KOPT-K1 (cell line): ENCODE results near the gene CPT1B.
A peak's percentile ranks its signal among the peaks of the same experiment; 100 is the strongest.

Source experiments
- H3K27ac ChIP-seq: fragments of 200-600 bp; sonication (generic); 2 replicates; pipeline ENCODE4 v1.5.1; 2016; ENCODE audit warnings: antibody characterized with exemption, mild to moderate bottlenecking, low read depth, low read length; ENCODE audit not compliant: poor library complexity, severe bottlenecking
- H3K36me3 ChIP-seq: fragments of 200-600 bp; sonication (generic); 2 replicates; pipeline ENCODE4 v1.5.1; 2017; ENCODE audit warnings: antibody characterized with exemption, mild to moderate bottlenecking, low read length, moderate library complexity; ENCODE audit not compliant: insufficient read depth
- H3K9me3 ChIP-seq: fragments of 200-600 bp; sonication (generic); 2 replicates; pipeline ENCODE4 v1.5.1; 2017; ENCODE audit warnings: antibody characterized with exemption, low read length, mild to moderate bottlenecking; ENCODE audit not compliant: insufficient read depth, poor library complexity, severe bottlenecking

CPT1B gene

GRCh38 chr22:50528682-50529415 is 49.4 kb downstream of the CPT1B start:
- Histone ChIP-seq H3K36me3 (peaks cover 8% of the 10 kb centered on the region), H3K9me3 (peaks cover 10% of the 10 kb centered on the region), H3K27ac (no peak overlapping the region)

GRCh38 chr22:50527921-50528681 is 50.1 kb downstream of the CPT1B start:
- H3K36me3 ChIP-seq, result peaks cover 15% of the 10 kb centered on the region
- no peak overlapping the region for H3K27ac ChIP-seq
- H3K9me3 ChIP-seq, result peaks cover 10% of the 10 kb centered on the region

- Histone ChIP-seq H3K36me3 (peaks cover 25% of the 10 kb centered on the region), H3K9me3 (peaks cover 10% of the 10 kb centered on the region), H3K27ac (peak overlapping the region; percentile 93)
Observed at GRCh38 chr22:50526834-50527801, 51.1 kb downstream of the CPT1B start.

- peaks cover 34% of the 10 kb centered on the region for H3K36me3 ChIP-seq
- peak overlapping the region; percentile 93 for H3K27ac ChIP-seq
- H3K9me3 ChIP-seq, result peaks cover 8% of the 10 kb centered on the region
Observed at GRCh38 chr22:50526108-50526833, 52.0 kb downstream of the CPT1B start.

GRCh38 chr22:50525858-50526107 is 52.4 kb downstream of the CPT1B start:
- Histone ChIP-seq H3K36me3 (peaks cover 39% of the 10 kb centered on the region), H3K9me3 (peaks cover 3% of the 10 kb centered on the region), H3K27ac (peak overlapping the region; percentile 93)

- H3K36me3 ChIP-seq, result peaks cover 44% of the 10 kb centered on the region
- peak within 1 kb of the TSS; percentile 93 for H3K27ac ChIP-seq
- H3K9me3 ChIP-seq, result no peaks in the 10 kb centered on the region
Observed at GRCh38 chr22:50525104-50525857, 52.9 kb downstream of the CPT1B start, which contains the start of gene SCO2. Gene SCO2 (minus strand): TSS chr22:50525598. CDS start chr22:50524411, 1,187 bp downstream.

- Histone ChIP-seq H3K9me3 (no peaks in the 10 kb centered on the region), H3K36me3 (peaks cover 47% of the 10 kb centered on the region), H3K27ac (peak overlapping the region; percentile 93)
Observed at GRCh38 chr22:50524676-50525103, 53.5 kb downstream of the CPT1B start.

- Histone ChIP-seq H3K9me3 (no peaks in the 10 kb centered on the region), H3K27ac (peak overlapping the region; percentile 93), H3K36me3 (peaks cover 54% of the 10 kb centered on the region)
Observed at GRCh38 chr22:50523806-50524675, 54.2 kb downstream of the CPT1B start.

GRCh38 chr22:50523458-50523805 is 54.8 kb downstream of the CPT1B start:
- Histone ChIP-seq H3K27ac (no peak overlapping the region), H3K36me3 (peaks cover 60% of the 10 kb centered on the region)

GRCh38 chr22:50522806-50523438 is 55.3 kb downstream of the CPT1B start:
- Histone ChIP-seq H3K27ac (no peak overlapping the region), H3K9me3 (no peaks in the 10 kb centered on the region), H3K36me3 (peaks cover 65% of the 10 kb centered on the region)

More at GRCh38 chr22:50523458-50523805, 54.8 kb downstream of the CPT1B start:
- no peaks in the 10 kb centered on the region for H3K9me3 ChIP-seq

GRCh38 chr22:50522208-50522805 is 55.9 kb downstream of the CPT1B start:
- H3K9me3 ChIP-seq, result no peaks in the 10 kb centered on the region
- peaks cover 71% of the 10 kb centered on the region for H3K36me3 ChIP-seq
- no peak overlapping the region for H3K27ac ChIP-seq

GRCh38 chr22:50521710-50522109 is 56.5 kb downstream of the CPT1B start:
- peaks cover 77% of the 10 kb centered on the region for H3K36me3 ChIP-seq
- no peaks in the 10 kb centered on the region for H3K9me3 ChIP-seq
- no peak overlapping the region for H3K27ac ChIP-seq
